ENCODE results near the gene TANGO2.

Gene TANGO2

DNA sequence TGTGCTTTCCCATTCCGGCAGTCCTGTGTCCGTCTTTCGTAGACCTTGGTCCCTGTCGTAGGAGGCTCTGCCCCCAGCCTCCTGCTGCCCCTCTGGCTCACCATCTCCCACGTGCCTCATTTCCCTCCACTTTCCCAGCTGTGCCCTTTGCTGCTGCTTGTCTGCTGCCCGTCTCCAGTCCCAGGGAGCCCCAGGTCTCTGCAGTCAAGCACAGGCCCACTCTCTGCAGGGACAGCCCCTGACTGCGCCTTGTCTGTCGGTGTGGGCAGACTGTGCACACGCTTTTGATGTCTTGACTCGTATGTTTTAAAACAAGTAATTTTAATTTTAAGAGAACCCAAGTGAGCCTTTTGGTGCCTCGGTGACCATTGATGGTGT is 71.6 kb downstream of the TANGO2 start:
- Histone ChIP-seq H3K27ac (ENCODE audit: low read depth, low read length, poor library complexity, severe bottlenecking) (no peak overlapping the region), H3K36me3 (ENCODE audit: insufficient read depth, low read length) (peaks cover 99% of the 10 kb centered on the region), H3K9me3 (ENCODE audit: low read length) (0 out of 2 replicates have a peak, but pooled peaks cover 3% of the 10 kb centered on the region), H3K79me2 (ENCODE audit: insufficient read depth, low read length) (no peaks in the 10 kb centered on the region), H2AFZ (ENCODE audit: low read length) (no peak overlapping the region), H3F3A (ENCODE audit: insufficient read depth, low read length) (no peaks in the 10 kb centered on the region), H3K4me3 (ENCODE audit: low read depth, low read length, poor library complexity, severe bottlenecking) (no peak overlapping the region), H3K27me3 (ENCODE audit: insufficient read depth, low read length) (no peaks in the 10 kb centered on the region), H3K9ac (ENCODE audit: low read length) (no peak overlapping the region), H3K9me2 (ENCODE audit: low read depth, low read length) (no peaks in the 10 kb centered on the region), H4K20me1 (ENCODE audit: insufficient read depth, low read length) (no peaks in the 10 kb centered on the region), H3K4me2 (ENCODE audit: low read length) (no peak overlapping the region), H3K4me1 (ENCODE audit: insufficient read depth, low read length, severe bottlenecking) (no peaks in the 10 kb centered on the region)
- no peak for TF ChIP-seq EZH2 (IDR thresholded peaks at IDR 0.05; ENCODE audit: borderline replicate concordance, low read length)
- TF ChIP-seq, protein P1, sequence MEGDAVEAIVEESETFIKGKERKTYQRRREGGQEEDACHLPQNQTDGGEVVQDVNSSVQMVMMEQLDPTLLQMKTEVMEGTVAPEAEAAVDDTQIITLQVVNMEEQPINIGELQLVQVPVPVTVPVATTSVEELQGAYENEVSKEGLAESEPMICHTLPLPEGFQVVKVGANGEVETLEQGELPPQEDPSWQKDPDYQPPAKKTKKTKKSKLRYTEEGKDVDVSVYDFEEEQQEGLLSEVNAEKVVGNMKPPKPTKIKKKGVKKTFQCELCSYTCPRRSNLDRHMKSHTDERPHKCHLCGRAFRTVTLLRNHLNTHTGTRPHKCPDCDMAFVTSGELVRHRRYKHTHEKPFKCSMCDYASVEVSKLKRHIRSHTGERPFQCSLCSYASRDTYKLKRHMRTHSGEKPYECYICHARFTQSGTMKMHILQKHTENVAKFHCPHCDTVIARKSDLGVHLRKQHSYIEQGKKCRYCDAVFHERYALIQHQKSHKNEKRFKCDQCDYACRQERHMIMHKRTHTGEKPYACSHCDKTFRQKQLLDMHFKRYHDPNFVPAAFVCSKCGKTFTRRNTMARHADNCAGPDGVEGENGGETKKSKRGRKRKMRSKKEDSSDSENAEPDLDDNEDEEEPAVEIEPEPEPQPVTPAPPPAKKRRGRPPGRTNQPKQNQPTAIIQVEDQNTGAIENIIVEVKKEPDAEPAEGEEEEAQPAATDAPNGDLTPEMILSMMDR (IDR thresholded peaks at IDR 0.05; ENCODE audit: low read length), result no peak

DNA sequence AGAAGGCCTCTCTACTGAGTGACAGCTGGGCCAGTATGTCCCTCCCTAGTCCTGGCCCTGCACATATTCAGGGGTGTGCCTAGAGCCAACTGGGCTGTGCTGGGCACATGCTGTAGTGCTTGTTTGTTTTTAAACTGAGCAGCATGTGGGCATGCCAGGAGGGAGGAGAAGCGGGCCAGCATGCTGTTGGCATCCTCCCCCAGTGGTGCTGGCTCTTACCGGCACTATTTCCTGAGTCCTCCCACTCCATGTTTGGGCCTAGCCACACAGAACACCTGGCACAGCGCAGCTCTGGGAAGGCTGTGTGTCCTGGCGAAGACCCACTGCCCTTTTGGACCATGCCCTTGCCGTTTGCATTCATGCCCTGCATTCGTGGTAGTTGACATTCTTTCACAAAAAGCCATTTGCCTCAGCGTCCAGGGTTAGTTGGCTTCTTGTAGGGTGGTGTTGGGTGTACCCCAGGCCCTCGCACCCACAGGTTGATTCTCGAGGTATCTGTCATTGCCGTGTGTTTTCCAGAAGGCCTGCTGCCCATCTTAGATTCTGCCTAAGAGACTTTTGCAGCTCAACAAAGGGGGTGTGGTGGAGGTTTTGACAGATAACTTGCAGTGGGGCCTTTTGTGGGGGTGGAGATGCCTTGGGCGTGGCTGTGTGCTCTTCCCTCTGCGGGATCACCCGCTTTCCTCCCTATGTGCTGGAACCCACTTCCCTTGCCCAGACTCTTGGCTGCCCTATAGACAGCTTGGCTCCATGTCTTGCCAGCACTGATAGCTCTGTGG is 72.7 kb downstream of the TANGO2 start:
- no peaks in the 10 kb centered on the region for H3K4me1 ChIP-seq (ENCODE audit: insufficient read depth, low read length, severe bottlenecking)
- no peaks in the 10 kb centered on the region for H3K9me2 ChIP-seq (ENCODE audit: low read depth, low read length)
- H3K27me3 ChIP-seq (ENCODE audit: insufficient read depth, low read length), result no peaks in the 10 kb centered on the region
- no peaks in the 10 kb centered on the region for H4K20me1 ChIP-seq (ENCODE audit: insufficient read depth, low read length)
- H3F3A ChIP-seq (ENCODE audit: insufficient read depth, low read length), result no peaks in the 10 kb centered on the region
- no peak overlapping the region for H3K4me3 ChIP-seq (ENCODE audit: low read depth, low read length, poor library complexity, severe bottlenecking)
- no peaks in the 10 kb centered on the region for H3K79me2 ChIP-seq (ENCODE audit: insufficient read depth, low read length)
- H3K9me3 ChIP-seq (ENCODE audit: low read length), result 0 out of 2 replicates have a peak, but pooled peaks cover 3% of the 10 kb centered on the region
- H3K36me3 ChIP-seq (ENCODE audit: insufficient read depth, low read length), result peaks cover 96% of the 10 kb centered on the region
- H3K4me2 ChIP-seq (ENCODE audit: low read length), result no peak overlapping the region
- H3K27ac ChIP-seq (ENCODE audit: low read depth, low read length, poor library complexity, severe bottlenecking), result no peak overlapping the region
- H3K9ac ChIP-seq (ENCODE audit: low read length), result no peak overlapping the region
- no peak for TF ChIP-seq EZH2 (IDR thresholded peaks at IDR 0.05; ENCODE audit: borderline replicate concordance, low read length)
- TF ChIP-seq, protein P1 (IDR thresholded peaks at IDR 0.05; ENCODE audit: low read length), result no peak
- H2AFZ ChIP-seq (ENCODE audit: low read length), result no peak overlapping the region

DNA sequence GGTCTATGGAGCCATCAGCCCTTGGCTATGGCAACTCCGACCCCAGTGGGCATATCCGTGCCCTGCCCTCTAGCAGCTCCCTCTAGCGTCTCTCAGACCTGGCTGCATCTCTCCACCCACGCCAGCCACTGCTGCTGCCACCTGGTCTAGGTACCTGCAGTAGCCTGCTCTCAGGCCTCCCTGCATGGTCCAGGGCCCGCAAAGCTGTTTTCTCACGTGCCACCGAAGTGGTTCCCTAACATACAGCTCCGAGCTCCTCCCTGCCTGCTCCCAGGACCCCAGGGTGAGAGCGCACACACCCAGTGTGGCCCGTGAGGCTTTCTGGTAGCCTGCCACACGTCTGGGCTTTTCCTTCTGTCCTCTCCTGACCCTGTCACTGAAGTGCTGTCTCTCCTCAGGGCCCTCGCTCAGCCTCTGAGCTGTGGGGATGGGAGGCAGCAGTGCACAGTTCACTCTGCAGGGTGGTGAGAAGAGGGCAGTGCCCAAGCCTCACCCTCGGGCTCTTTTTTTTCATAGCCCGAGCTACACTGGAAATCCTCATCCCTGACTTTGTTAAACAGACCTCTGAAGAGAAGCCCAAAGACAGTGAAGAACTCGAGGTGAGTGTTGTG is 73.4 kb downstream of the TANGO2 start:
- no peaks in the 10 kb centered on the region for H3K79me2 ChIP-seq (ENCODE audit: insufficient read depth, low read length)
- no peak overlapping the region for H3K4me2 ChIP-seq (ENCODE audit: low read length)
- no peaks in the 10 kb centered on the region for H3K27me3 ChIP-seq (ENCODE audit: insufficient read depth, low read length)
- H3K27ac ChIP-seq (ENCODE audit: low read depth, low read length, poor library complexity, severe bottlenecking), result no peak overlapping the region
- peaks cover 96% of the 10 kb centered on the region for H3K36me3 ChIP-seq (ENCODE audit: insufficient read depth, low read length)
- 0 out of 2 replicates have a peak, but pooled peaks cover 3% of the 10 kb centered on the region for H3K9me3 ChIP-seq (ENCODE audit: low read length)
- H3K4me3 ChIP-seq (ENCODE audit: low read depth, low read length, poor library complexity, severe bottlenecking), result no peak overlapping the region
- no peaks in the 10 kb centered on the region for H4K20me1 ChIP-seq (ENCODE audit: insufficient read depth, low read length)
- H3K9ac ChIP-seq (ENCODE audit: low read length), result no peak overlapping the region
- H3F3A ChIP-seq (ENCODE audit: insufficient read depth, low read length), result no peaks in the 10 kb centered on the region
- H3K4me1 ChIP-seq (ENCODE audit: insufficient read depth, low read length, severe bottlenecking), result no peaks in the 10 kb centered on the region
- TF ChIP-seq EZH2 (IDR thresholded peaks at IDR 0.05; ENCODE audit: borderline replicate concordance, low read length), result no peak
- TF ChIP-seq, protein P1 (IDR thresholded peaks at IDR 0.05; ENCODE audit: low read length), result no peak
- H3K9me2 ChIP-seq (ENCODE audit: low read depth, low read length), result no peaks in the 10 kb centered on the region
- H2AFZ ChIP-seq (ENCODE audit: low read length), result no peak overlapping the region
